CD14-positive monocyte (primary cell): ENCODE data around the gene FKBP5. TPM values are rescaled to one million over a fixed set of nuclear protein-coding genes. Genes with fewer than 3 reads are reported as not detected.

Source experiments
- DNase-seq, 3 donors: peaks; one replicate each; pipeline ENCODE4 v3.0.0-alpha.2; 2011 to 2022
- H2AFZ ChIP-seq: 2 replicates; pipeline ENCODE4 v1.6.0; 2012; ENCODE audit warnings: mild to moderate bottlenecking, low read depth, low read length, inconsistent platforms; ENCODE audit not compliant: insufficient read depth, poor library complexity, severe bottlenecking
- H3K27ac ChIP-seq, 2 donors: 1 replicate in 1 of 2; 2 replicates in 1 of 2; pipeline ENCODE4 v1.5.1; 2012 to 2013; ENCODE audit warnings: low read length in 2 of 2, control low read depth in 1 of 2, inconsistent platforms in 1 of 2, low read depth in 1 of 2, mild to moderate bottlenecking in 1 of 2
- H3K27me3 ChIP-seq, 2 donors: one replicate each; pipeline versions ENCODE4 v1.6.0 to v1.6.1; 2011 to 2013; ENCODE audit warnings: low read length in 2 of 2; ENCODE audit not compliant: control insufficient read depth in 2 of 2, insufficient read depth in 2 of 2
- H3K36me3 ChIP-seq, 2 donors: replicated peaks in 1 of 2; 1 replicate in 1 of 2; 2 replicates in 1 of 2; pipeline versions ENCODE4 v1.5.1 to v1.6.1; 2012 to 2013; ENCODE audit warnings: low read length in 2 of 2, control low read depth in 1 of 2, inconsistent platforms in 1 of 2, mild to moderate bottlenecking in 1 of 2; ENCODE audit not compliant: insufficient read depth in 2 of 2, control insufficient read depth in 1 of 2
- H3K4me1 ChIP-seq, 2 donors: 1 replicate in 1 of 2; 2 replicates in 1 of 2; pipeline versions ENCODE4 v1.5.1 to v1.6.1; 2012 to 2013; ENCODE audit warnings: low read length in 2 of 2, control low read depth in 1 of 2, inconsistent platforms in 1 of 2, mild to moderate bottlenecking in 1 of 2, moderate library complexity in 1 of 2; ENCODE audit not compliant: insufficient read depth in 2 of 2, control insufficient read depth in 1 of 2
- H3K4me2 ChIP-seq: replicated peaks from 2 replicates; pipeline ENCODE3; 2012; ENCODE audit warnings: low read length, moderate library complexity, mild to moderate bottlenecking; ENCODE audit not compliant: poor library complexity, severe bottlenecking; ENCODE audit errors: extremely low read depth
- H3K4me3 ChIP-seq, 3 experiments: fragments of 200-600 bp in 1 of 3; sonication (generic) in 1 of 3; replicated peaks in 1 of 3; 1 replicate in 2 of 3; 2 replicates in 1 of 3; pipeline ENCODE4 v1.5.1; 2011 to 2013; ENCODE audit warnings: low read length in 3 of 3, mild to moderate bottlenecking in 3 of 3, control low read depth in 2 of 3, low read depth in 2 of 3, inconsistent platforms in 1 of 3, moderate library complexity in 1 of 3
- H3K79me2 ChIP-seq: 2 replicates; pipeline ENCODE4 v1.6.0; 2012; ENCODE audit warnings: mild to moderate bottlenecking, control low read depth, inconsistent platforms, low read length, moderate library complexity; ENCODE audit not compliant: insufficient read depth
- H3K9ac ChIP-seq: 2 replicates; pipeline ENCODE4 v1.6.0; 2017; ENCODE audit warnings: low read length, mild to moderate bottlenecking; ENCODE audit not compliant: insufficient read depth, poor library complexity, severe bottlenecking
- H3K9me3 ChIP-seq, 2 donors: replicated peaks in 1 of 2; 1 replicate in 1 of 2; 2 replicates in 1 of 2; pipeline versions ENCODE4 v1.5.1 to v1.6.1; 2012 to 2013; ENCODE audit warnings: low read length in 2 of 2, control low read depth in 1 of 2; ENCODE audit not compliant: control insufficient read depth in 1 of 2, insufficient read depth in 1 of 2
- H4K20me1 ChIP-seq: 2 replicates; pipeline ENCODE4 v1.6.0; 2012; ENCODE audit warnings: mild to moderate bottlenecking, low read length, control low read depth, moderate library complexity; ENCODE audit not compliant: insufficient read depth
- H3K27ac Mint-ChIP-seq, 7 donors: one replicate each; pipeline ENCODE4 v1.8.0; 2020; ENCODE audit warnings: mild to moderate bottlenecking in 7 of 7, mixed read lengths in 7 of 7, moderate library complexity in 6 of 7, inconsistent platforms in 2 of 7
- H3K27me3 Mint-ChIP-seq, 3 donors: one replicate each; pipeline ENCODE4 v1.8.0; 2021 to 2022; ENCODE audit warnings: low read depth in 3 of 3, mild to moderate bottlenecking in 3 of 3, mixed read lengths in 3 of 3, moderate library complexity in 3 of 3, inconsistent platforms in 1 of 3
- H3K36me3 Mint-ChIP-seq, 2 donors: one replicate each; pipeline ENCODE4 v1.8.0; 2020; ENCODE audit warnings: mixed read lengths in 2 of 2, inconsistent platforms in 1 of 2, mild to moderate bottlenecking in 1 of 2
- H3K4me1 Mint-ChIP-seq: one replicate; pipeline ENCODE4 v1.8.0; 2020; ENCODE audit warnings: mild to moderate bottlenecking, mixed read lengths
- H3K4me3 Mint-ChIP-seq, 2 donors: one replicate each; pipeline ENCODE4 v1.8.0; 2020; ENCODE audit warnings: mild to moderate bottlenecking in 2 of 2, mixed read lengths in 2 of 2, moderate library complexity in 1 of 2
- H3K9me3 Mint-ChIP-seq, 7 donors: one replicate each; pipeline ENCODE4 v1.8.0; 2020 to 2022; ENCODE audit warnings: mixed read lengths in 7 of 7, mild to moderate bottlenecking in 6 of 7, moderate library complexity in 6 of 7, inconsistent platforms in 2 of 7
- WGBS: methylation state at CpG from one replicate; pipeline ENCODE4 v1.1.5; 2013; ENCODE audit warnings: missing lambda C conversion rate; ENCODE audit not compliant: insufficient coverage; 5-methylcytosine and 5-hydroxymethylcytosine counted together
- intact Hi-C, 2 donors: fragments of 100-400 bp; cut with micrococcal nuclease; formaldehyde crosslinking; loops; one replicate each; pipeline versions ENCODE4 v1.15.0 to v1.15.1; 2023
- polyA plus RNA-seq, 3 donors: library from polyadenylated mRNA; depleted of rRNA in 1 of 3; unstranded in 2 of 3; stranded (reverse) in 1 of 3; fragments of 300-500 nt in 2 of 3; fragments of >200 nt in 1 of 3; fragmentation: Illumina TruSeq in 2 of 3; gene quantifications; 1 replicate in 2 of 3; 2 replicates in 1 of 3; pipeline ENCODE4 v1.2.3, GENCODE V29; 2012 to 2021
- TF ChIP-seq, protein P1 (sequence below): fragments of 200-600 bp; IDR thresholded peaks from one replicate; pipeline ENCODE4 v1.8.0; 2022; ENCODE audit warnings: antibody characterized with exemption, mild to moderate bottlenecking

The FKBP5 gene
- polyA plus RNA-seq, 3 donors = 20.2 to 58.5 (median 56.9) TPM

DNA sequence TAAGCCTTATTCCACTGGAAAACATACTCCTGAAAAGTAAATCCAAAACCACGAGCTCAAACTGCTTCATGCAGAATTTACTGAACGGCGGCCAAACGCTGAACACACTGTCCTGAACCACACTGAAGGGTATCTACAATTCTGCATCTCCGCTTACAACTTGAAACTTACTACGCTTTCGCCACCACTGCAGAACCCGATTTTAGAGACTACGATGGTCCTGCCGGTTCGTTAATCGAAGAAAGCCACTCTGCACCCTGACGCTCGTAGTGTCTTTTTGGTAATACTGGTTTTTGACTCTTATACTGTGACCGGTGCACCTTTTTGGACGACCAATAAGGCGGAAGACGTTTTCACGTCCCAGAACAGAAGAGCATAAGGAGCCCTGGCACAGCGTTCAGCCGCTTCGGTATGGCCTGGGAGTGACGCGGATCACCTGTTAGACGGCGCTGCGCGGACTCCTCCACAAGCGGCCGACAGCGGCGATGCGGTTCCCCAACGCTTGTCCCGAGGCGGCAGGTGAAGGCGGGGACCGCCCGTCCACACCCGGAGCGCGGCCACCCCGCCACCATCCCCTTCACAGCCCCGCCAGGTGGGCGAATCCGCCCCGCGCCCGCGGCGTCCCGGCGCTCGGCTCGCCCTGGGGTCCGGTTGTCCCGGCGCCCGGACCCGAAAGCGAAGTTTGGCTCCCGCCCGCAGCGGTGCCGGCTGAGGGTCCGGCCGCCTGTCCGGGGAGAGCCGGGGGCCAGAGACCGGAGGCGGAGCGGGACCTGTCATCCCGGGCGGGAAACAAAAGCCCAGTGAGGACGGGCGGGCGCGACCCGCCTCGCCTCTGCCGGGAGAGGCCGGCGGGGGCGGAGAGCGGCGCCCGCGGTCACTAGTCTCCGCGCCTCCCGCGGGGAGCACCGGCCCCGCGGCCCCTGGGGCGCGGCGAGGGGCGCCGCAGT lies 784 bp downstream of the FKBP5 start:
- Mint-ChIP-seq H3K9me3 (peaks cover 0 to 3% (median 0%) of the 10 kb centered on the region in 7 donors), H3K4me3 (peak overlapping the region; percentile 96 to 97), H3K27ac (peak overlapping the region; percentile 87 to 96 (median 94)), H3K36me3 (peaks cover 2 to 8% of the 10 kb centered on the region in 2 donors), H3K27me3 (peaks cover 0 to 1% (median 0%) of the 10 kb centered on the region in 3 donors), H3K4me1 (peaks cover 34% of the 10 kb centered on the region)
- Histone ChIP-seq H3K79me2 (peaks cover 57% of the 10 kb centered on the region), H3K9ac (peak overlapping the region; percentile 95), H2AFZ (peak overlapping the region; percentile 74), H3K27me3 (no peaks in the 10 kb centered on the region), H3K4me3 (peak overlapping the region; percentile 83 to 98 (median 98)), H3K4me1 (peaks cover 37 to 57% of the 10 kb centered on the region in 2 donors), H3K9me3 (no peaks in the 10 kb centered on the region), H3K36me3 (peaks cover 4 to 16% of the 10 kb centered on the region in 2 donors), H3K27ac (peak overlapping the region; percentile 51 to 80), H4K20me1 (peaks cover 46% of the 10 kb centered on the region), H3K4me2 (peak overlapping the region; percentile 81)
- intact Hi-C loops = loop anchor here in 1 of 2 donors (2.0 to 10.0 kb wide), 3 partner anchors 13 to 103 kb away; no protein-coding TSS in a partner anchor
- under 1% methylated on average over 98 of the region's 100 CpGs for WGBS
- TF ChIP-seq, protein P1, sequence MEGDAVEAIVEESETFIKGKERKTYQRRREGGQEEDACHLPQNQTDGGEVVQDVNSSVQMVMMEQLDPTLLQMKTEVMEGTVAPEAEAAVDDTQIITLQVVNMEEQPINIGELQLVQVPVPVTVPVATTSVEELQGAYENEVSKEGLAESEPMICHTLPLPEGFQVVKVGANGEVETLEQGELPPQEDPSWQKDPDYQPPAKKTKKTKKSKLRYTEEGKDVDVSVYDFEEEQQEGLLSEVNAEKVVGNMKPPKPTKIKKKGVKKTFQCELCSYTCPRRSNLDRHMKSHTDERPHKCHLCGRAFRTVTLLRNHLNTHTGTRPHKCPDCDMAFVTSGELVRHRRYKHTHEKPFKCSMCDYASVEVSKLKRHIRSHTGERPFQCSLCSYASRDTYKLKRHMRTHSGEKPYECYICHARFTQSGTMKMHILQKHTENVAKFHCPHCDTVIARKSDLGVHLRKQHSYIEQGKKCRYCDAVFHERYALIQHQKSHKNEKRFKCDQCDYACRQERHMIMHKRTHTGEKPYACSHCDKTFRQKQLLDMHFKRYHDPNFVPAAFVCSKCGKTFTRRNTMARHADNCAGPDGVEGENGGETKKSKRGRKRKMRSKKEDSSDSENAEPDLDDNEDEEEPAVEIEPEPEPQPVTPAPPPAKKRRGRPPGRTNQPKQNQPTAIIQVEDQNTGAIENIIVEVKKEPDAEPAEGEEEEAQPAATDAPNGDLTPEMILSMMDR = no peak
- peak in 2 of 3 donors; percentile 33 to 42 for DNase-seq

- Mint-ChIP-seq H3K9me3 (peaks cover 0 to 3% (median 0%) of the 10 kb centered on the region in 7 donors), H3K27ac (peak overlapping the region; percentile 35 to 96 (median 94)), H3K4me3 (peak overlapping the region; percentile 96 to 97), H3K4me1 (peaks cover 30% of the 10 kb centered on the region), H3K36me3 (peaks cover 7 to 8% of the 10 kb centered on the region in 2 donors), H3K27me3 (peaks cover 0 to 3% (median 0%) of the 10 kb centered on the region in 3 donors)
- peak overlapping the region; percentile 74 for H2AFZ ChIP-seq
- peaks cover 28 to 47% of the 10 kb centered on the region in 2 donors for H3K4me1 ChIP-seq
- H3K9ac ChIP-seq = peak overlapping the region; percentile 95
- peak overlapping the region in 1 of 2 donors; percentile 80 for H3K27ac ChIP-seq
- TF ChIP-seq, protein P1 = no peak
- DNase-seq = peak in 2 of 3 donors; percentile 27 to 35
- peaks cover 4 to 21% of the 10 kb centered on the region in 2 donors for H3K36me3 ChIP-seq
- peaks cover 54% of the 10 kb centered on the region for H4K20me1 ChIP-seq
- H3K79me2 ChIP-seq = peaks cover 66% of the 10 kb centered on the region
- H3K4me2 ChIP-seq = peak overlapping the region; percentile 81
- intact Hi-C loops = loop anchor here in 1 of 2 donors (2.0 to 10.0 kb wide), 2 partner anchors 42 to 102 kb away; no protein-coding TSS in a partner anchor
- H3K27me3 ChIP-seq = no peaks in the 10 kb centered on the region
- peak overlapping the region; percentile 83 to 98 (median 98) for H3K4me3 ChIP-seq
- no peaks in the 10 kb centered on the region for H3K9me3 ChIP-seq
- no CpG with 5 or more reads among the region's 4 CpGs for WGBS
These were observed 1.7 kb downstream of the FKBP5 start for GRCh38 chr6:35686873-35687555.
